Loucy (cell line): ENCODE measurements around the gene ZFYVE1.

ENCODE experiments used
- H2AFZ ChIP-seq: fragments of 200-600 bp; sonication (generic); 2 replicates; pipeline ENCODE4 v1.6.0; 2016; ENCODE audit warnings: antibody characterized with exemption, mild to moderate bottlenecking, low read length, moderate library complexity
- H3F3A ChIP-seq: fragments of 200-600 bp; 2 replicates; pipeline ENCODE4 v1.6.0; 2016; ENCODE audit warnings: antibody characterized with exemption, low read depth, mild to moderate bottlenecking
- H3K27me3 ChIP-seq: fragments of 200-600 bp; sonication (generic); 2 replicates; pipeline ENCODE4 v1.6.1; 2014; ENCODE audit warnings: low read length, mild to moderate bottlenecking; ENCODE audit not compliant: insufficient read depth, poor library complexity, severe bottlenecking
- H3K36me3 ChIP-seq: fragments of 200-600 bp; sonication (generic); 2 replicates; pipeline ENCODE4 v1.6.1; 2016; ENCODE audit warnings: low read length; ENCODE audit not compliant: insufficient read depth
- H3K4me1 ChIP-seq: fragments of 200-600 bp; sonication (generic); 2 replicates; pipeline ENCODE4 v1.5.1; 2014; ENCODE audit warnings: low read length, mild to moderate bottlenecking; ENCODE audit not compliant: insufficient read depth, poor library complexity, severe bottlenecking
- H3K4me2 ChIP-seq: fragments of 200-600 bp; sonication (generic); 2 replicates; pipeline ENCODE4 v1.6.0; 2014; ENCODE audit warnings: antibody characterized with exemption, low read length, low read depth, mild to moderate bottlenecking; ENCODE audit not compliant: poor library complexity, severe bottlenecking
- H3K4me3 ChIP-seq: fragments of 200-600 bp; sonication (generic); 2 replicates; pipeline ENCODE4 v1.5.1; 2014; ENCODE audit warnings: low read length, mild to moderate bottlenecking, mixed read lengths; ENCODE audit not compliant: poor library complexity, severe bottlenecking
- H3K79me2 ChIP-seq: fragments of 200-600 bp; sonication (generic); 2 replicates; pipeline ENCODE4 v1.6.1; 2014; ENCODE audit warnings: low read length; ENCODE audit not compliant: insufficient read depth
- H3K9ac ChIP-seq: fragments of 200-600 bp; sonication (generic); 2 replicates; pipeline ENCODE4 v1.6.0; 2014; ENCODE audit warnings: mild to moderate bottlenecking, low read depth, low read length, moderate library complexity; ENCODE audit not compliant: poor library complexity, severe bottlenecking
- H3K9me2 ChIP-seq: fragments of 200-600 bp; sonication (generic); replicated peaks from 2 replicates; pipeline ENCODE4 v1.6.1; 2016; ENCODE audit warnings: low read depth, low read length, mixed read lengths
- H3K9me3 ChIP-seq: fragments of 200-600 bp; sonication (generic); 2 replicates; pipeline ENCODE4 v1.6.1; 2014; ENCODE audit warnings: mild to moderate bottlenecking, antibody characterized with exemption, low read length, low read depth; ENCODE audit not compliant: insufficient read depth
- H4K20me1 ChIP-seq: fragments of 200-600 bp; sonication (generic); 2 replicates; pipeline ENCODE4 v1.6.0; 2014; ENCODE audit warnings: antibody characterized with exemption, low read length, mild to moderate bottlenecking; ENCODE audit not compliant: insufficient read depth, poor library complexity, severe bottlenecking
- EZH2phosphoT487 ChIP-seq: fragments of 200-600 bp; IDR thresholded peaks from 2 replicates; pipeline ENCODE4 v1.6.1; 2018; ENCODE audit warnings: antibody characterized with exemption, mild to moderate bottlenecking, moderate library complexity, borderline replicate concordance
- TF ChIP-seq, protein P1 (sequence below): fragments of 200-600 bp; sonication (generic); conservative IDR thresholded peaks from 2 replicates; pipeline ENCODE4 v1.5.1; 2014; ENCODE audit warnings: mild to moderate bottlenecking, antibody characterized with exemption, low read length

Gene ZFYVE1

GRCh38 chr14:72946491-72946890 is 80.4 kb downstream of the ZFYVE1 start:
- H3K4me3 ChIP-seq = no peak overlapping the region
- TF ChIP-seq, protein P1, sequence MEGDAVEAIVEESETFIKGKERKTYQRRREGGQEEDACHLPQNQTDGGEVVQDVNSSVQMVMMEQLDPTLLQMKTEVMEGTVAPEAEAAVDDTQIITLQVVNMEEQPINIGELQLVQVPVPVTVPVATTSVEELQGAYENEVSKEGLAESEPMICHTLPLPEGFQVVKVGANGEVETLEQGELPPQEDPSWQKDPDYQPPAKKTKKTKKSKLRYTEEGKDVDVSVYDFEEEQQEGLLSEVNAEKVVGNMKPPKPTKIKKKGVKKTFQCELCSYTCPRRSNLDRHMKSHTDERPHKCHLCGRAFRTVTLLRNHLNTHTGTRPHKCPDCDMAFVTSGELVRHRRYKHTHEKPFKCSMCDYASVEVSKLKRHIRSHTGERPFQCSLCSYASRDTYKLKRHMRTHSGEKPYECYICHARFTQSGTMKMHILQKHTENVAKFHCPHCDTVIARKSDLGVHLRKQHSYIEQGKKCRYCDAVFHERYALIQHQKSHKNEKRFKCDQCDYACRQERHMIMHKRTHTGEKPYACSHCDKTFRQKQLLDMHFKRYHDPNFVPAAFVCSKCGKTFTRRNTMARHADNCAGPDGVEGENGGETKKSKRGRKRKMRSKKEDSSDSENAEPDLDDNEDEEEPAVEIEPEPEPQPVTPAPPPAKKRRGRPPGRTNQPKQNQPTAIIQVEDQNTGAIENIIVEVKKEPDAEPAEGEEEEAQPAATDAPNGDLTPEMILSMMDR = no peak
- no peak for TF ChIP-seq EZH2phosphoT487
- H3K79me2 ChIP-seq = no peaks in the 10 kb centered on the region
- H4K20me1 ChIP-seq = no peaks in the 10 kb centered on the region
- no peak overlapping the region for H3K4me2 ChIP-seq
- H3K36me3 ChIP-seq = peaks cover 16% of the 10 kb centered on the region; the same call in 1 of the 2 replicates
- no peak overlapping the region for H3K9ac ChIP-seq
- H3K9me2 ChIP-seq = no peaks in the 10 kb centered on the region
- H3K4me1 ChIP-seq = peaks cover 20% of the 10 kb centered on the region
- H3F3A ChIP-seq = no peaks in the 10 kb centered on the region
- no peaks in the 10 kb centered on the region for H3K9me3 ChIP-seq
- no peaks in the 10 kb centered on the region for H3K27me3 ChIP-seq
- H2AFZ ChIP-seq = no peak overlapping the region

DNA sequence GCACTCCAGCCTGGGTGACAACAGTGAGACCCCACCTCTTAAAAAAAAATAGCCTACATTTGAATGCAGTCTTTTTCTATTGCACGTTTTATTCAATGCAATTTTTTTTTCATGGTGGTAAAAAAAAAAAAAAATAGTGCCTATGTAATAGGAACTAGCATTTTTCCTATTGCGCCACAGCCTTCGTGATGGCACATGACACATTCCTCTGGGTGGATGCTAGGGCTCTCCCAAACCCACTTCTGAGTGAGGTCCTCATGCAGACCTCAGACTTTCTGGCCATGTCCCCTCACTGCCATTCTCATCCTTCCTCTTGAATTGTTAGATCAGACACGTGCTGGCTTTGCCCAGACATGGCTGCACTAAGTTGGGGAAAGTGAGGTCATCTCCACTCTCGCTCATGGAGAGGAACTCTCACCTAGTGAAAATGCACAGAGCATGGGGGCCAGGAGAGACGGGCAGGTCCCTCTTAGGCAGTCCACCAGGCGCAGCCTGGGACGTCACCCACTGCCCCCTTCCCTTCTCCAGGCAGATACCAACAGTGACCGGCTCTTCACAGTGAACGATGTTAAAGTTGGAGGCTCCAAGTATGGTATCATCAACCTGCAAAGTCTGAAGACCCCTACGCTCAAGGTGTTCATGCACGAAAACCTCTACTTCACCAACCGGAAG is 81.4 kb downstream of the ZFYVE1 start:
- TF ChIP-seq, protein P1 = no peak
- TF ChIP-seq EZH2phosphoT487 = no peak
- Histone ChIP-seq H3K9me3 (no peaks in the 10 kb centered on the region), H3F3A (no peaks in the 10 kb centered on the region), H3K9ac (no peak overlapping the region), H3K4me1 (peaks cover 20% of the 10 kb centered on the region), H3K9me2 (no peaks in the 10 kb centered on the region), H2AFZ (no peak overlapping the region), H3K4me3 (no peak overlapping the region), H3K36me3 (peaks cover 21% of the 10 kb centered on the region; the same call in 1 of the 2 replicates), H3K79me2 (no peaks in the 10 kb centered on the region), H3K4me2 (no peak overlapping the region), H4K20me1 (no peaks in the 10 kb centered on the region), H3K27me3 (no peaks in the 10 kb centered on the region)

GRCh38 chr14:72943876-72944430 is 83.0 kb downstream of the ZFYVE1 start:
- Histone ChIP-seq H3K36me3 (peaks cover 35% of the 10 kb centered on the region; the same call in 1 of the 2 replicates), H3K4me3 (no peak overlapping the region), H3K4me2 (no peak overlapping the region), H4K20me1 (no peaks in the 10 kb centered on the region), H3F3A (no peaks in the 10 kb centered on the region), H3K79me2 (no peaks in the 10 kb centered on the region), H3K27me3 (no peaks in the 10 kb centered on the region), H3K9me3 (no peaks in the 10 kb centered on the region), H3K4me1 (peaks cover 20% of the 10 kb centered on the region), H3K9me2 (no peaks in the 10 kb centered on the region), H2AFZ (no peak overlapping the region), H3K9ac (no peak overlapping the region)
- no peak for TF ChIP-seq EZH2phosphoT487
- TF ChIP-seq, protein P1 = no peak
